Activated naive CD8-positive, alpha-beta T cell treated with anti-CD3 and anti-CD28 coated beads, Interleukin-2, amount 50 U/mL, for 24 hours (primary cell): ENCODE results near the gene ACBD7.
A peak's percentile ranks its signal among the peaks of the same experiment; 100 is the strongest.

ENCODE experiments used
- ATAC-seq: fragments of 150-1000 bp; cut with Tn5 transposase; one replicate; pipeline ENCODE4 v1.10.0; 2021
- DNase-seq: peaks from one replicate; pipeline ENCODE4 v3.0.0; 2021
- H3K27ac Mint-ChIP-seq: one replicate; pipeline ENCODE4 v1.8.0; 2021; ENCODE audit warnings: mild to moderate bottlenecking, mixed read lengths
- H3K27me3 Mint-ChIP-seq: one replicate; pipeline ENCODE4 v1.8.0; 2021; ENCODE audit warnings: mixed read lengths
- H3K36me3 Mint-ChIP-seq: one replicate; pipeline ENCODE4 v1.8.0; 2021; ENCODE audit warnings: low read depth, mixed read lengths
- H3K4me1 Mint-ChIP-seq: one replicate; pipeline ENCODE4 v1.8.0; 2021; ENCODE audit warnings: mixed read lengths
- H3K4me3 Mint-ChIP-seq: one replicate; pipeline ENCODE4 v1.8.0; 2021; ENCODE audit warnings: mild to moderate bottlenecking, moderate library complexity, mixed read lengths
- H3K9me3 Mint-ChIP-seq: one replicate; pipeline ENCODE4 v1.8.0; 2021; ENCODE audit warnings: mixed read lengths

Gene ACBD7

GRCh38 chr10:15088428-15089261, at the start of gene ACBD7:
Gene ACBD7 (minus strand): TSS chr10:15088776. CDS start chr10:15088728, 48 bp downstream.
- ATAC-seq (peak; percentile 100), DNase-seq (peak; percentile 83)
- no peaks in the 10 kb centered on the region for H3K9me3 Mint-ChIP-seq
- no peaks in the 10 kb centered on the region for H3K27me3 Mint-ChIP-seq
- H3K4me1 Mint-ChIP-seq: no peaks in the 10 kb centered on the region
- no peaks in the 10 kb centered on the region for H3K36me3 Mint-ChIP-seq
- H3K27ac Mint-ChIP-seq: no peak within 1 kb of the TSS
- peak within 1 kb of the TSS; percentile 64 for H3K4me3 Mint-ChIP-seq

- DNase-seq (no peak), ATAC-seq (no peak)
- Mint-ChIP-seq H3K4me3 (no peak overlapping the region), H3K9me3 (no peaks in the 10 kb centered on the region), H3K36me3 (peaks cover 19% of the 10 kb centered on the region), H3K4me1 (peaks cover 25% of the 10 kb centered on the region), H3K27me3 (no peaks in the 10 kb centered on the region), H3K27ac (no peak overlapping the region)
Measured at GRCh38 chr10:15137636-15138035, 49.1 kb upstream of the ACBD7 start.

GRCh38 chr10:15137036-15137359, 48.4 kb upstream of the ACBD7 start:
- ATAC-seq (no peak), DNase-seq (no peak)
- Mint-ChIP-seq H3K27ac (no peak overlapping the region), H3K9me3 (no peaks in the 10 kb centered on the region), H3K4me1 (peaks cover 19% of the 10 kb centered on the region), H3K4me3 (no peak overlapping the region), H3K36me3 (peaks cover 19% of the 10 kb centered on the region), H3K27me3 (no peaks in the 10 kb centered on the region)

GRCh38 chr10:15136129-15137035, 47.8 kb upstream of the ACBD7 start:
- DNase-seq: no peak
- Mint-ChIP-seq H3K27me3 (no peaks in the 10 kb centered on the region), H3K4me3 (no peak overlapping the region), H3K27ac (no peak overlapping the region), H3K4me1 (peaks cover 12% of the 10 kb centered on the region), H3K9me3 (no peaks in the 10 kb centered on the region), H3K36me3 (peaks cover 21% of the 10 kb centered on the region)
- no peak for ATAC-seq

GRCh38 chr10:15131330-15131729, 42.8 kb upstream of the ACBD7 start:
- no peak for ATAC-seq
- Mint-ChIP-seq H3K36me3 (peaks cover 39% of the 10 kb centered on the region), H3K27ac (no peak overlapping the region)

GRCh38 chr10:15124908-15125307, 36.3 kb upstream of the ACBD7 start:
- ATAC-seq: no peak
- Mint-ChIP-seq H3K36me3 (peaks cover 32% of the 10 kb centered on the region), H3K4me1 (peaks cover 36% of the 10 kb centered on the region), H3K4me3 (no peak overlapping the region), H3K9me3 (no peaks in the 10 kb centered on the region), H3K27ac (no peak overlapping the region), H3K27me3 (no peaks in the 10 kb centered on the region)
- no peak for DNase-seq

More at GRCh38 chr10:15131330-15131729, 42.8 kb upstream of the ACBD7 start:
- peaks cover 7% of the 10 kb centered on the region for H3K4me1 Mint-ChIP-seq
- DNase-seq: no peak
- H3K27me3 Mint-ChIP-seq: no peaks in the 10 kb centered on the region
- no peak overlapping the region for H3K4me3 Mint-ChIP-seq
- no peaks in the 10 kb centered on the region for H3K9me3 Mint-ChIP-seq

- no peaks in the 10 kb centered on the region for H3K9me3 Mint-ChIP-seq
- peak overlapping the region; percentile 5 for H3K27ac Mint-ChIP-seq
- H3K36me3 Mint-ChIP-seq: peaks cover 39% of the 10 kb centered on the region
- DNase-seq: no peak
- H3K4me3 Mint-ChIP-seq: no peak overlapping the region
- no peak for ATAC-seq
- peaks cover 33% of the 10 kb centered on the region for H3K4me1 Mint-ChIP-seq
- no peaks in the 10 kb centered on the region for H3K27me3 Mint-ChIP-seq
Measured at GRCh38 chr10:15124190-15124589, 35.6 kb upstream of the ACBD7 start.

- ATAC-seq: peak; percentile 68
Measured at GRCh38 chr10:15123749-15124184, 35.2 kb upstream of the ACBD7 start.

GRCh38 chr10:15122477-15123030, 34.0 kb upstream of the ACBD7 start:
- ATAC-seq (peak; percentile 60), DNase-seq (no peak)
- Mint-ChIP-seq H3K4me3 (peak overlapping the region; percentile 24), H3K27me3 (no peaks in the 10 kb centered on the region), H3K9me3 (no peaks in the 10 kb centered on the region), H3K4me1 (peaks cover 29% of the 10 kb centered on the region), H3K36me3 (peaks cover 37% of the 10 kb centered on the region), H3K27ac (peak overlapping the region; percentile 86)

More at GRCh38 chr10:15123749-15124184, 35.2 kb upstream of the ACBD7 start:
- Mint-ChIP-seq H3K36me3 (peaks cover 44% of the 10 kb centered on the region), H3K9me3 (no peaks in the 10 kb centered on the region), H3K4me3 (no peak overlapping the region), H3K27ac (peak overlapping the region; percentile 5), H3K27me3 (no peaks in the 10 kb centered on the region), H3K4me1 (peaks cover 29% of the 10 kb centered on the region)
- DNase-seq: no peak

- Mint-ChIP-seq H3K9me3 (no peaks in the 10 kb centered on the region), H3K4me1 (peaks cover 29% of the 10 kb centered on the region), H3K27ac (no peak overlapping the region), H3K36me3 (peaks cover 36% of the 10 kb centered on the region), H3K27me3 (no peaks in the 10 kb centered on the region), H3K4me3 (no peak overlapping the region)
- DNase-seq (no peak), ATAC-seq (no peak)
Measured at GRCh38 chr10:15121707-15122106, 33.1 kb upstream of the ACBD7 start.

- ATAC-seq: no peak
- Mint-ChIP-seq H3K36me3 (peaks cover 32% of the 10 kb centered on the region), H3K4me3 (no peak overlapping the region), H3K9me3 (no peaks in the 10 kb centered on the region), H3K27me3 (no peaks in the 10 kb centered on the region), H3K27ac (no peak overlapping the region), H3K4me1 (peaks cover 29% of the 10 kb centered on the region)
- DNase-seq: no peak
Measured at GRCh38 chr10:15120523-15120922, 31.9 kb upstream of the ACBD7 start.

GRCh38 chr10:15118615-15119014, 30.0 kb upstream of the ACBD7 start:
- peaks cover 24% of the 10 kb centered on the region for H3K36me3 Mint-ChIP-seq
- ATAC-seq (no peak), DNase-seq (no peak)
- H3K9me3 Mint-ChIP-seq: no peaks in the 10 kb centered on the region
- H3K4me1 Mint-ChIP-seq: peaks cover 16% of the 10 kb centered on the region
- no peak overlapping the region for H3K4me3 Mint-ChIP-seq
- H3K27me3 Mint-ChIP-seq: no peaks in the 10 kb centered on the region
- H3K27ac Mint-ChIP-seq: no peak overlapping the region

GRCh38 chr10:15116225-15116624, 27.6 kb upstream of the ACBD7 start:
- ATAC-seq (no peak), DNase-seq (no peak)
- no peak overlapping the region for H3K27ac Mint-ChIP-seq
- no peak overlapping the region for H3K4me3 Mint-ChIP-seq
- H3K36me3 Mint-ChIP-seq: peaks cover 26% of the 10 kb centered on the region
- H3K4me1 Mint-ChIP-seq: no peaks in the 10 kb centered on the region
- no peaks in the 10 kb centered on the region for H3K27me3 Mint-ChIP-seq
- H3K9me3 Mint-ChIP-seq: no peaks in the 10 kb centered on the region

- H3K4me3 Mint-ChIP-seq: no peak overlapping the region
- no peaks in the 10 kb centered on the region for H3K4me1 Mint-ChIP-seq
- no peaks in the 10 kb centered on the region for H3K27me3 Mint-ChIP-seq
- H3K27ac Mint-ChIP-seq: no peak overlapping the region
- H3K9me3 Mint-ChIP-seq: no peaks in the 10 kb centered on the region
- ATAC-seq (no peak), DNase-seq (no peak)
- peaks cover 17% of the 10 kb centered on the region for H3K36me3 Mint-ChIP-seq
Measured at GRCh38 chr10:15113766-15114165, 25.2 kb upstream of the ACBD7 start.
